ENCODE data around the gene MITD1. TPM values are rescaled to one million over a fixed set of nuclear protein-coding genes. Genes with fewer than 3 reads are reported as not detected.

MITD1 gene
- total and polyA plus RNA-seq, 2 of the 13 experiments (the other 11 are each of a cell fraction or from before 2014, with no cell fraction given): 17.8 to 43.7 TPM

DNA sequence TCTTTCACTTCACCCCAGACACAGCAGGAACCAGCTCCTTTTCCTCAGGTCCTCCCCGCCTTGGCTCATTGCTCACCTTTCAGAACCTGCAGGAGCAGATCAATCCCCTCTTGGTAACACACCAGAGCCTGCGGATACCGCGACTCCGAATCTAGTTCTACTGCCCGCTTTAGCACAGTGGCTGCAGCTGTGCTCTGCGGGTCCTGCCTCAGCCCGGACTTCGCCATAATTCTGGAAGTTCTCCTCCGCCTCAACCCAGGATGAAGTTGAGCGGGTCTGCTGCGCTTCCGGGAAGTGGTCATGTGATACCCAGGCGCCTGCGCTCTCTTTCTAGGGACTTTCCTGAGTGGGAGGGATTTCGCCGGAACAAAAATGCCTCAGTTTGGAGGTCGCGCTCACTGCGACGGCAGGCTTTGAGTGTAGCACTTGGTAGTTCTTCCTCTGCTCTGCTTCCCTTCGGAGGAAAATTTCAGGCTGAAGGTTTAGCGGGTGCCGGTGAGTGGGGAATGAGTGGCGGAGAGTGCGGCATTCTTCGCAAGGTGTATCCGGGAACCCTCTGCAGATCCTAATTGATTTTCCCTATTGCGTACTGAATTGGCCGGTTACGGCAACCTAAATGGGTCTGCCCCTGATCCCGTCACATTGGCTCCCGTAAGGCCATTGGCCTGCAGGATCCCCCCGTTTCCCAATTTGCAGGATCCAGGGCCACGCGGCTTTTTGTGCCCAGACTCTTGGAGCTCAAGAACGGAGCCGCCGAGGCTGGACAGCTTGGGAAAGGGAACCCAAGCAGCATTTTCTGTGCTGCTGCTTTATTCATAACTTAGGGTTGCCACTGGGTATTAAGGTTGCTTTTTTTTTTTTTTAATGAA, at the start of gene MITD1, which contains the start of gene MRPL30 (continued):
- TF ChIP-seq ZNF282 (IDR thresholded peaks at IDR 0.05; ENCODE audit: partially characterized antibody) (no peak), ZSCAN22 (CRISPR knock-in tag; IDR thresholded peaks at IDR 0.05) (no peak), ZNF709 (CRISPR knock-in tag; IDR thresholded peaks at IDR 0.05) (peak; percentile 89; the same call in 1 of the 2 replicates), ZFY (CRISPR knock-in tag; IDR thresholded peaks at IDR 0.05) (peak; percentile 87), ZNF264 (CRISPR knock-in tag; IDR thresholded peaks at IDR 0.05) (peak; percentile 73; the same call in 1 of the 2 replicates), RBM22 (optimal IDR thresholded peaks at IDR 0.05; ENCODE audit: low read length) (peak; percentile 80), CBX1 (IDR thresholded peaks at IDR 0.05; ENCODE audit: low read depth) (peak; percentile 89), JUN (CRISPR knock-in tag; IDR thresholded peaks at IDR 0.05) (peak; percentile 81), TEAD2 (CRISPR knock-in tag; IDR thresholded peaks at IDR 0.05) (peak; percentile 66; the same call in 1 of the 2 replicates), MXD4 (CRISPR knock-in tag; IDR thresholded peaks at IDR 0.05) (peak; percentile 94), ZNF44 (CRISPR knock-in tag; IDR thresholded peaks at IDR 0.05) (peak; percentile 100), ZNF547 (CRISPR knock-in tag; IDR thresholded peaks at IDR 0.05) (peak; percentile 99), ZBTB7B (CRISPR knock-in tag; IDR thresholded peaks at IDR 0.05) (peak; percentile 91), ZNF550 (CRISPR knock-in tag; IDR thresholded peaks at IDR 0.05; ENCODE audit: borderline replicate concordance) (peak; percentile 95; the same call in 1 of the 2 replicates), ARNT (IDR thresholded peaks at IDR 0.05) (no peak), XBP1 (CRISPR knock-in tag; IDR thresholded peaks at IDR 0.05) (no peak), KLF13 (CRISPR knock-in tag; IDR thresholded peaks at IDR 0.05) (peak; percentile 88; the same call in 1 of the 2 replicates), ZNF598 (CRISPR knock-in tag; IDR thresholded peaks at IDR 0.05; ENCODE audit: borderline replicate concordance) (peak; percentile 99), RXRB (CRISPR knock-in tag; IDR thresholded peaks at IDR 0.05; ENCODE audit: borderline replicate concordance) (peak; percentile 90)
- TF ChIP-seq, protein P1, sequence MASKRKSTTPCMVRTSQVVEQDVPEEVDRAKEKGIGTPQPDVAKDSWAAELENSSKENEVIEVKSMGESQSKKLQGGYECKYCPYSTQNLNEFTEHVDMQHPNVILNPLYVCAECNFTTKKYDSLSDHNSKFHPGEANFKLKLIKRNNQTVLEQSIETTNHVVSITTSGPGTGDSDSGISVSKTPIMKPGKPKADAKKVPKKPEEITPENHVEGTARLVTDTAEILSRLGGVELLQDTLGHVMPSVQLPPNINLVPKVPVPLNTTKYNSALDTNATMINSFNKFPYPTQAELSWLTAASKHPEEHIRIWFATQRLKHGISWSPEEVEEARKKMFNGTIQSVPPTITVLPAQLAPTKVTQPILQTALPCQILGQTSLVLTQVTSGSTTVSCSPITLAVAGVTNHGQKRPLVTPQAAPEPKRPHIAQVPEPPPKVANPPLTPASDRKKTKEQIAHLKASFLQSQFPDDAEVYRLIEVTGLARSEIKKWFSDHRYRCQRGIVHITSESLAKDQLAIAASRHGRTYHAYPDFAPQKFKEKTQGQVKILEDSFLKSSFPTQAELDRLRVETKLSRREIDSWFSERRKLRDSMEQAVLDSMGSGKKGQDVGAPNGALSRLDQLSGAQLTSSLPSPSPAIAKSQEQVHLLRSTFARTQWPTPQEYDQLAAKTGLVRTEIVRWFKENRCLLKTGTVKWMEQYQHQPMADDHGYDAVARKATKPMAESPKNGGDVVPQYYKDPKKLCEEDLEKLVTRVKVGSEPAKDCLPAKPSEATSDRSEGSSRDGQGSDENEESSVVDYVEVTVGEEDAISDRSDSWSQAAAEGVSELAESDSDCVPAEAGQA (IDR thresholded peaks at IDR 0.05; ENCODE audit: low read depth): peak; percentile 89
- TF ChIP-seq, protein P1 (CRISPR knock-in tag; IDR thresholded peaks at IDR 0.05; ENCODE audit: borderline replicate concordance): no peak
- TF ChIP-seq, protein P2, sequence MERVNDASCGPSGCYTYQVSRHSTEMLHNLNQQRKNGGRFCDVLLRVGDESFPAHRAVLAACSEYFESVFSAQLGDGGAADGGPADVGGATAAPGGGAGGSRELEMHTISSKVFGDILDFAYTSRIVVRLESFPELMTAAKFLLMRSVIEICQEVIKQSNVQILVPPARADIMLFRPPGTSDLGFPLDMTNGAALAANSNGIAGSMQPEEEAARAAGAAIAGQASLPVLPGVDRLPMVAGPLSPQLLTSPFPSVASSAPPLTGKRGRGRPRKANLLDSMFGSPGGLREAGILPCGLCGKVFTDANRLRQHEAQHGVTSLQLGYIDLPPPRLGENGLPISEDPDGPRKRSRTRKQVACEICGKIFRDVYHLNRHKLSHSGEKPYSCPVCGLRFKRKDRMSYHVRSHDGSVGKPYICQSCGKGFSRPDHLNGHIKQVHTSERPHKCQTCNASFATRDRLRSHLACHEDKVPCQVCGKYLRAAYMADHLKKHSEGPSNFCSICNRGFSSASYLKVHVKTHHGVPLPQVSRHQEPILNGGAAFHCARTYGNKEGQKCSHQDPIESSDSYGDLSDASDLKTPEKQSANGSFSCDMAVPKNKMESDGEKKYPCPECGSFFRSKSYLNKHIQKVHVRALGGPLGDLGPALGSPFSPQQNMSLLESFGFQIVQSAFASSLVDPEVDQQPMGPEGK (CRISPR knock-in tag; IDR thresholded peaks at IDR 0.05): peak; percentile 58; the same call in 1 of the 2 replicates

Measured in HepG2 (cell line).